Loucy (cell line): ENCODE data around the gene CALHM3.

Experiments used
- H2AFZ ChIP-seq: fragments of 200-600 bp; sonication (generic); 2 replicates; pipeline ENCODE4 v1.6.0; 2016; ENCODE audit warnings: antibody characterized with exemption, mild to moderate bottlenecking, low read length, moderate library complexity
- H3F3A ChIP-seq: fragments of 200-600 bp; 2 replicates; pipeline ENCODE4 v1.6.0; 2016; ENCODE audit warnings: antibody characterized with exemption, low read depth, mild to moderate bottlenecking
- H3K27me3 ChIP-seq: fragments of 200-600 bp; sonication (generic); 2 replicates; pipeline ENCODE4 v1.6.1; 2014; ENCODE audit warnings: low read length, mild to moderate bottlenecking; ENCODE audit not compliant: insufficient read depth, poor library complexity, severe bottlenecking
- H3K36me3 ChIP-seq: fragments of 200-600 bp; sonication (generic); 2 replicates; pipeline ENCODE4 v1.6.1; 2016; ENCODE audit warnings: low read length; ENCODE audit not compliant: insufficient read depth
- H3K4me1 ChIP-seq: fragments of 200-600 bp; sonication (generic); 2 replicates; pipeline ENCODE4 v1.5.1; 2014; ENCODE audit warnings: low read length, mild to moderate bottlenecking; ENCODE audit not compliant: insufficient read depth, poor library complexity, severe bottlenecking
- H3K4me2 ChIP-seq: fragments of 200-600 bp; sonication (generic); 2 replicates; pipeline ENCODE4 v1.6.0; 2014; ENCODE audit warnings: antibody characterized with exemption, low read length, low read depth, mild to moderate bottlenecking; ENCODE audit not compliant: poor library complexity, severe bottlenecking
- H3K4me3 ChIP-seq: fragments of 200-600 bp; sonication (generic); 2 replicates; pipeline ENCODE4 v1.5.1; 2014; ENCODE audit warnings: low read length, mild to moderate bottlenecking, mixed read lengths; ENCODE audit not compliant: poor library complexity, severe bottlenecking
- H3K79me2 ChIP-seq: fragments of 200-600 bp; sonication (generic); 2 replicates; pipeline ENCODE4 v1.6.1; 2014; ENCODE audit warnings: low read length; ENCODE audit not compliant: insufficient read depth
- H3K9ac ChIP-seq: fragments of 200-600 bp; sonication (generic); 2 replicates; pipeline ENCODE4 v1.6.0; 2014; ENCODE audit warnings: mild to moderate bottlenecking, low read depth, low read length, moderate library complexity; ENCODE audit not compliant: poor library complexity, severe bottlenecking
- H3K9me2 ChIP-seq: fragments of 200-600 bp; sonication (generic); replicated peaks from 2 replicates; pipeline ENCODE4 v1.6.1; 2016; ENCODE audit warnings: low read depth, low read length, mixed read lengths
- H3K9me3 ChIP-seq: fragments of 200-600 bp; sonication (generic); 2 replicates; pipeline ENCODE4 v1.6.1; 2014; ENCODE audit warnings: mild to moderate bottlenecking, antibody characterized with exemption, low read length, low read depth; ENCODE audit not compliant: insufficient read depth
- H4K20me1 ChIP-seq: fragments of 200-600 bp; sonication (generic); 2 replicates; pipeline ENCODE4 v1.6.0; 2014; ENCODE audit warnings: antibody characterized with exemption, low read length, mild to moderate bottlenecking; ENCODE audit not compliant: insufficient read depth, poor library complexity, severe bottlenecking
- CTCF ChIP-seq: fragments of 200-600 bp; sonication (generic); conservative IDR thresholded peaks from 2 replicates; pipeline ENCODE4 v1.5.1; 2014; ENCODE audit warnings: mild to moderate bottlenecking, antibody characterized with exemption, low read length
- EZH2phosphoT487 ChIP-seq: fragments of 200-600 bp; IDR thresholded peaks from 2 replicates; pipeline ENCODE4 v1.6.1; 2018; ENCODE audit warnings: antibody characterized with exemption, mild to moderate bottlenecking, moderate library complexity, borderline replicate concordance

CALHM3 gene

GRCh38 chr10:103448746-103449145 lies 30.3 kb downstream of the CALHM3 start:
- peaks cover 39% of the 10 kb centered on the region; the same call in 1 of the 2 replicates for H3K36me3 ChIP-seq
- no peaks in the 10 kb centered on the region for H3F3A ChIP-seq
- TF ChIP-seq CTCF (no peak), EZH2phosphoT487 (no peak)
- no peaks in the 10 kb centered on the region for H3K9me3 ChIP-seq
- H4K20me1 ChIP-seq: peaks cover 16% of the 10 kb centered on the region
- H3K4me2 ChIP-seq: peak overlapping the region; percentile 94
- no peak overlapping the region for H3K9ac ChIP-seq
- no peaks in the 10 kb centered on the region for H3K9me2 ChIP-seq
- no peak overlapping the region for H2AFZ ChIP-seq
- no peaks in the 10 kb centered on the region for H3K27me3 ChIP-seq
- H3K4me1 ChIP-seq: peaks cover 31% of the 10 kb centered on the region
- H3K79me2 ChIP-seq: peaks cover 61% of the 10 kb centered on the region
- H3K4me3 ChIP-seq: peak overlapping the region; percentile 92

- Histone ChIP-seq H4K20me1 (peaks cover 16% of the 10 kb centered on the region), H3K9me2 (no peaks in the 10 kb centered on the region), H3K4me3 (no peak overlapping the region), H3K9ac (no peak overlapping the region), H2AFZ (no peak overlapping the region), H3K4me2 (peak overlapping the region; percentile 6), H3K36me3 (peaks cover 54% of the 10 kb centered on the region; the same call in 1 of the 2 replicates), H3K4me1 (peaks cover 20% of the 10 kb centered on the region), H3K79me2 (peaks cover 52% of the 10 kb centered on the region), H3K9me3 (no peaks in the 10 kb centered on the region), H3F3A (no peaks in the 10 kb centered on the region), H3K27me3 (no peaks in the 10 kb centered on the region)
- TF ChIP-seq CTCF (no peak), EZH2phosphoT487 (no peak)
Observed at GRCh38 chr10:103447187-103447586, 31.9 kb downstream of the CALHM3 start.

GRCh38 chr10:103445767-103446567 lies 33.1 kb downstream of the CALHM3 start:
- H3K9me3 ChIP-seq: no peaks in the 10 kb centered on the region
- no peak for TF ChIP-seq CTCF
- no peak for TF ChIP-seq EZH2phosphoT487
- no peak overlapping the region for H3K9ac ChIP-seq
- peaks cover 16% of the 10 kb centered on the region for H4K20me1 ChIP-seq
- no peaks in the 10 kb centered on the region for H3K27me3 ChIP-seq
- peaks cover 20% of the 10 kb centered on the region for H3K4me1 ChIP-seq
- no peak overlapping the region for H3K4me2 ChIP-seq
- no peak overlapping the region for H2AFZ ChIP-seq
- H3F3A ChIP-seq: no peaks in the 10 kb centered on the region
- peaks cover 66% of the 10 kb centered on the region; the same call in 1 of the 2 replicates for H3K36me3 ChIP-seq
- peaks cover 40% of the 10 kb centered on the region for H3K79me2 ChIP-seq
- no peak overlapping the region for H3K4me3 ChIP-seq
- no peaks in the 10 kb centered on the region for H3K9me2 ChIP-seq
